ENCODE data around the gene ERN1. TPM values are rescaled to one million over a fixed set of nuclear protein-coding genes. Genes with fewer than 3 reads are reported as not detected.

The ERN1 gene
- total and polyA plus RNA-seq, 2 of the 13 experiments (the other 11 are each of a cell fraction or from before 2014, with no cell fraction given), result 6.0 to 12.7 TPM

- peak; percentile 84 for TF ChIP-seq AHDC1 (CRISPR knock-in tag; IDR thresholded peaks at IDR 0.05; ENCODE audit: borderline replicate concordance)
- TF ChIP-seq KLF15 (CRISPR knock-in tag; IDR thresholded peaks at IDR 0.05; ENCODE audit: borderline replicate concordance), result 0 out of 2 replicates have a peak, but pooled peaks have one; percentile 83
- 0 out of 2 replicates have a peak, but pooled peaks have one; percentile 42 for TF ChIP-seq RARG (CRISPR knock-in tag; IDR thresholded peaks at IDR 0.05; ENCODE audit: low read depth)
- TF ChIP-seq TAF1 (CRISPR knock-in tag; IDR thresholded peaks at IDR 0.05), result peak; percentile 99
- 0 out of 2 replicates have a peak, but pooled peaks have one; percentile 73 for TF ChIP-seq ZFP36L2 (CRISPR knock-in tag; IDR thresholded peaks at IDR 0.05)
- no peak; the same call in 1 of the 2 replicates for TF ChIP-seq ZNF235 (CRISPR knock-in tag; IDR thresholded peaks at IDR 0.05; ENCODE audit: borderline replicate concordance)
- TF ChIP-seq ZBTB7B (CRISPR knock-in tag; IDR thresholded peaks at IDR 0.05), result peak; percentile 94
- TF ChIP-seq BRF2 (CRISPR knock-in tag; IDR thresholded peaks at IDR 0.05), result peak; percentile 65; the same call in 1 of the 2 replicates
- 0 out of 2 replicates have a peak, but pooled peaks have one; percentile 23 for TF ChIP-seq TERF1 (CRISPR knock-in tag; IDR thresholded peaks at IDR 0.05)
- peak; percentile 94 for TF ChIP-seq ZNF589 (CRISPR knock-in tag; conservative IDR thresholded peaks at IDR 0.05)
- peak; percentile 85; the same call in 1 of the 2 replicates for TF ChIP-seq PCBP1 (IDR thresholded peaks at IDR 0.05; ENCODE audit: borderline replicate concordance, low read depth, low read length)
- TF ChIP-seq TBP (CRISPR knock-in tag; IDR thresholded peaks at IDR 0.05), result 0 out of 2 replicates have a peak, but pooled peaks have one; percentile 53
- TF ChIP-seq DNMT3B (CRISPR knock-in tag; conservative IDR thresholded peaks at IDR 0.05), result peak; percentile 99
- TF ChIP-seq FOXO1 (CRISPR knock-in tag; IDR thresholded peaks at IDR 0.05), result no peak
- TF ChIP-seq FOXO4 (CRISPR knock-in tag; conservative IDR thresholded peaks at IDR 0.05), result peak; percentile 86
- peak; percentile 48; the same call in 1 of the 2 replicates for TF ChIP-seq RCOR2 (CRISPR knock-in tag; IDR thresholded peaks at IDR 0.05)
- peak; percentile 19; the same call in 1 of the 2 replicates for TF ChIP-seq CCDC6 (CRISPR knock-in tag; IDR thresholded peaks at IDR 0.05)
- TF ChIP-seq SP4 (CRISPR knock-in tag; IDR thresholded peaks at IDR 0.05), result peak; percentile 87
- peak; percentile 95 for TF ChIP-seq IRF2 (CRISPR knock-in tag; IDR thresholded peaks at IDR 0.05)
- no peak for TF ChIP-seq ZFP36 (IDR thresholded peaks at IDR 0.05; ENCODE audit: borderline replicate concordance, low read depth, low read length, partially characterized antibody)
- no peak; the same call in 1 of the 2 replicates for TF ChIP-seq NFE2L2 (IDR thresholded peaks at IDR 0.05; ENCODE audit: low read length)
Measured at GRCh38 chr17:64145751-64146417, 15.9 kb upstream of the ERN1 start (continued).

Measured in HepG2 (cell line).